Neural cell (in vitro differentiated cells): Measurements from ENCODE around the gene MDGA2.

Experiments
- EP300 ChIP-seq: fragments of 450-650 bp; conservative IDR thresholded peaks from 2 replicates; pipeline ENCODE4 v1.6.1; 2014; ENCODE audit warnings: antibody characterized with exemption, mild to moderate bottlenecking, moderate library complexity; ENCODE audit not compliant: poor library complexity, severe bottlenecking
- EZH2 ChIP-seq: fragments of 200-600, 300-800 bp; shearing (Covaris generic), sonication (generic); IDR thresholded peaks from 2 replicates; pipeline ENCODE4 v1.6.1; 2014; ENCODE audit warnings: antibody characterized with exemption, low read length, borderline replicate concordance, mild to moderate bottlenecking; ENCODE audit not compliant: insufficient read depth, poor library complexity, severe bottlenecking
- MXI1 ChIP-seq: fragments of 450-650 bp; conservative IDR thresholded peaks from 2 replicates; pipeline ENCODE4 v1.6.1; 2014; ENCODE audit warnings: antibody characterized with exemption, mild to moderate bottlenecking; ENCODE audit not compliant: poor library complexity, severe bottlenecking
- POLR2AphosphoS5 ChIP-seq: IDR thresholded peaks from 2 replicates; pipeline ENCODE4 v1.6.1; 2012
- RAD21 ChIP-seq: fragments of 450-650 bp; conservative IDR thresholded peaks from 2 replicates; pipeline ENCODE4 v1.6.1; 2014; ENCODE audit warnings: antibody characterized with exemption, mild to moderate bottlenecking, moderate library complexity
- SMC3 ChIP-seq: fragments of 450-650 bp; conservative IDR thresholded peaks from 2 replicates; pipeline ENCODE4 v1.6.1; 2014; ENCODE audit warnings: antibody characterized with exemption, mild to moderate bottlenecking, moderate library complexity; ENCODE audit not compliant: poor library complexity
- TAF1 ChIP-seq: IDR thresholded peaks from 2 replicates; pipeline ENCODE4 v1.6.1; 2012; ENCODE audit warnings: low read depth
- TF ChIP-seq, protein P1 (sequence below): fragments of 450-650 bp; IDR thresholded peaks from 2 replicates; pipeline ENCODE4 v1.5.1; 2014; ENCODE audit warnings: antibody characterized with exemption, mild to moderate bottlenecking, moderate library complexity; ENCODE audit not compliant: poor library complexity, severe bottlenecking
- TF ChIP-seq, protein P2 (sequence below): IDR thresholded peaks from 2 replicates; pipeline ENCODE4 v1.6.1; 2012; ENCODE audit warnings: borderline replicate concordance

DNA sequence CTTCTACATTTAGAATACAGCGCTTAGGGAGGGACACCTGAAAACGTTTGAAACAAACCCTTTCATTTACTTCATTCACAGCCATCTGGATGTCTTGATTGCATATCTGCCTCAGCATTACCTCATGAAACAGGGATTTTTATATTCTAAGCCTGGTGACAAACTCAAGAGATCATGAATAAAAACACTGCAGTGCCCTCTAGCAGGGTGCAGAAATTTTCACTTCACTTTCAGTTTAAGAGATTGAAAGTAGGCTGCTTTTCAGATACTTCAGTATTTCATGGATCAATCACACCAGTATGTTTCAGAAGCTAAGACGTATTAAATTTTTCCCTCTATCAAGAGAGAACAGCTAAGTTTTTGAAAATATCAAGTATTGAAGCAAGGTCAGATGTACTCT is 467.8 kb downstream of the MDGA2 start:
- TF ChIP-seq, protein P1, sequence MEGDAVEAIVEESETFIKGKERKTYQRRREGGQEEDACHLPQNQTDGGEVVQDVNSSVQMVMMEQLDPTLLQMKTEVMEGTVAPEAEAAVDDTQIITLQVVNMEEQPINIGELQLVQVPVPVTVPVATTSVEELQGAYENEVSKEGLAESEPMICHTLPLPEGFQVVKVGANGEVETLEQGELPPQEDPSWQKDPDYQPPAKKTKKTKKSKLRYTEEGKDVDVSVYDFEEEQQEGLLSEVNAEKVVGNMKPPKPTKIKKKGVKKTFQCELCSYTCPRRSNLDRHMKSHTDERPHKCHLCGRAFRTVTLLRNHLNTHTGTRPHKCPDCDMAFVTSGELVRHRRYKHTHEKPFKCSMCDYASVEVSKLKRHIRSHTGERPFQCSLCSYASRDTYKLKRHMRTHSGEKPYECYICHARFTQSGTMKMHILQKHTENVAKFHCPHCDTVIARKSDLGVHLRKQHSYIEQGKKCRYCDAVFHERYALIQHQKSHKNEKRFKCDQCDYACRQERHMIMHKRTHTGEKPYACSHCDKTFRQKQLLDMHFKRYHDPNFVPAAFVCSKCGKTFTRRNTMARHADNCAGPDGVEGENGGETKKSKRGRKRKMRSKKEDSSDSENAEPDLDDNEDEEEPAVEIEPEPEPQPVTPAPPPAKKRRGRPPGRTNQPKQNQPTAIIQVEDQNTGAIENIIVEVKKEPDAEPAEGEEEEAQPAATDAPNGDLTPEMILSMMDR: no peak
- TF ChIP-seq MXI1 (no peak), EZH2 (no peak), POLR2AphosphoS5 (no peak), TAF1 (no peak), EP300 (no peak), SMC3 (no peak), RAD21 (no peak)
- TF ChIP-seq, protein P2, sequence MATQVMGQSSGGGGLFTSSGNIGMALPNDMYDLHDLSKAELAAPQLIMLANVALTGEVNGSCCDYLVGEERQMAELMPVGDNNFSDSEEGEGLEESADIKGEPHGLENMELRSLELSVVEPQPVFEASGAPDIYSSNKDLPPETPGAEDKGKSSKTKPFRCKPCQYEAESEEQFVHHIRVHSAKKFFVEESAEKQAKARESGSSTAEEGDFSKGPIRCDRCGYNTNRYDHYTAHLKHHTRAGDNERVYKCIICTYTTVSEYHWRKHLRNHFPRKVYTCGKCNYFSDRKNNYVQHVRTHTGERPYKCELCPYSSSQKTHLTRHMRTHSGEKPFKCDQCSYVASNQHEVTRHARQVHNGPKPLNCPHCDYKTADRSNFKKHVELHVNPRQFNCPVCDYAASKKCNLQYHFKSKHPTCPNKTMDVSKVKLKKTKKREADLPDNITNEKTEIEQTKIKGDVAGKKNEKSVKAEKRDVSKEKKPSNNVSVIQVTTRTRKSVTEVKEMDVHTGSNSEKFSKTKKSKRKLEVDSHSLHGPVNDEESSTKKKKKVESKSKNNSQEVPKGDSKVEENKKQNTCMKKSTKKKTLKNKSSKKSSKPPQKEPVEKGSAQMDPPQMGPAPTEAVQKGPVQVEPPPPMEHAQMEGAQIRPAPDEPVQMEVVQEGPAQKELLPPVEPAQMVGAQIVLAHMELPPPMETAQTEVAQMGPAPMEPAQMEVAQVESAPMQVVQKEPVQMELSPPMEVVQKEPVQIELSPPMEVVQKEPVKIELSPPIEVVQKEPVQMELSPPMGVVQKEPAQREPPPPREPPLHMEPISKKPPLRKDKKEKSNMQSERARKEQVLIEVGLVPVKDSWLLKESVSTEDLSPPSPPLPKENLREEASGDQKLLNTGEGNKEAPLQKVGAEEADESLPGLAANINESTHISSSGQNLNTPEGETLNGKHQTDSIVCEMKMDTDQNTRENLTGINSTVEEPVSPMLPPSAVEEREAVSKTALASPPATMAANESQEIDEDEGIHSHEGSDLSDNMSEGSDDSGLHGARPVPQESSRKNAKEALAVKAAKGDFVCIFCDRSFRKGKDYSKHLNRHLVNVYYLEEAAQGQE: no peak
